HG02938 (cell line): Measurements from ENCODE around the gene ANKRD60.

Experiments used
- ATAC-seq: cut with Tn5 transposase; IDR thresholded peaks from one replicate; pipeline ENCODE4 v1.9.1; 2021; ENCODE audit warnings: mild to moderate bottlenecking, moderate library complexity; ENCODE audit not compliant: unreplicated experiment

Gene ANKRD60

GRCh38 chr20:58196402-58197184, 31.9 kb downstream of the ANKRD60 start:
- no peak for ATAC-seq

GRCh38 chr20:58195047-58195446, 33.4 kb downstream of the ANKRD60 start:
- ATAC-seq = no peak

GRCh38 chr20:58194175-58194791, 34.2 kb downstream of the ANKRD60 start:
- no peak for ATAC-seq

- no peak for ATAC-seq
These were observed 35.9 kb downstream of the ANKRD60 start for GRCh38 chr20:58192567-58192966.

GRCh38 chr20:58192065-58192464, 36.4 kb downstream of the ANKRD60 start:
- no peak for ATAC-seq

GRCh38 chr20:58188527-58188926, 39.9 kb downstream of the ANKRD60 start:
- ATAC-seq = no peak

- no peak for ATAC-seq
These were observed 43.5 kb downstream of the ANKRD60 start for GRCh38 chr20:58184984-58185383.

GRCh38 chr20:58184063-58184462, 44.4 kb downstream of the ANKRD60 start:
- no peak for ATAC-seq

GRCh38 chr20:58182521-58183140, 45.8 kb downstream of the ANKRD60 start:
- ATAC-seq = no peak

- no peak for ATAC-seq
These were observed 48.9 kb downstream of the ANKRD60 start for GRCh38 chr20:58179432-58180099.

GRCh38 chr20:58179083-58179431, 49.4 kb downstream of the ANKRD60 start:
- ATAC-seq = no peak

GRCh38 chr20:58177799-58178198, 50.7 kb downstream of the ANKRD60 start:
- no peak for ATAC-seq

- ATAC-seq = no peak
These were observed 52.6 kb downstream of the ANKRD60 start for GRCh38 chr20:58175836-58176235.

GRCh38 chr20:58175425-58175824, 53.0 kb downstream of the ANKRD60 start:
- no peak for ATAC-seq

GRCh38 chr20:58174708-58175280, 53.7 kb downstream of the ANKRD60 start:
- ATAC-seq = no peak

GRCh38 chr20:58173930-58174707, 54.3 kb downstream of the ANKRD60 start:
- ATAC-seq = no peak

- no peak for ATAC-seq
These were observed 55.4 kb downstream of the ANKRD60 start for GRCh38 chr20:58173091-58173490.

- no peak for ATAC-seq
These were observed 56.5 kb downstream of the ANKRD60 start for GRCh38 chr20:58171796-58172425.

- ATAC-seq = no peak
These were observed 59.0 kb downstream of the ANKRD60 start for GRCh38 chr20:58169450-58169849.

GRCh38 chr20:58168843-58169242, 59.6 kb downstream of the ANKRD60 start:
- ATAC-seq = no peak
